ENCODE data around the gene KCNAB2.

KCNAB2 gene

DNA sequence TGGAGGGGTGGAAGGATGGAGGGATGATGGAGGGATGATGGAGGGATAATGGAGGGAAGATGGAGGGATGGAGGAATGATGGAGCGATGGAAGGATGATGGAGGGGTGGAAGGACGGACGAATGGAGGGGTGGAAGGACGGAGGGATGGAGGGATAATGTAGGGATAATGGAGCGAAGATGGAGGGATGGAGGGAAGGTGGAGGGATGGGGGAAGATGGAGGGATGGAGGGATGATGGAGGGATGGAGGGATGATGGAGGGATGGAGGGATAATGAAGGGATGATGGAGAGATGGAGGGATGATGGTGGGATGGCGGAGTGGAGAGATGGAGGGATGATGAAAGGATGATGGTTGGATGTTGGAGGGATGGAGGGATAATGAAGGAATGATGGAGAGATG lies 61.3 kb downstream of the KCNAB2 start:
- DNase-seq (ENCODE audit: low read depth in 2 of 2, low spot score in 1 of 2) = no peak

DNA sequence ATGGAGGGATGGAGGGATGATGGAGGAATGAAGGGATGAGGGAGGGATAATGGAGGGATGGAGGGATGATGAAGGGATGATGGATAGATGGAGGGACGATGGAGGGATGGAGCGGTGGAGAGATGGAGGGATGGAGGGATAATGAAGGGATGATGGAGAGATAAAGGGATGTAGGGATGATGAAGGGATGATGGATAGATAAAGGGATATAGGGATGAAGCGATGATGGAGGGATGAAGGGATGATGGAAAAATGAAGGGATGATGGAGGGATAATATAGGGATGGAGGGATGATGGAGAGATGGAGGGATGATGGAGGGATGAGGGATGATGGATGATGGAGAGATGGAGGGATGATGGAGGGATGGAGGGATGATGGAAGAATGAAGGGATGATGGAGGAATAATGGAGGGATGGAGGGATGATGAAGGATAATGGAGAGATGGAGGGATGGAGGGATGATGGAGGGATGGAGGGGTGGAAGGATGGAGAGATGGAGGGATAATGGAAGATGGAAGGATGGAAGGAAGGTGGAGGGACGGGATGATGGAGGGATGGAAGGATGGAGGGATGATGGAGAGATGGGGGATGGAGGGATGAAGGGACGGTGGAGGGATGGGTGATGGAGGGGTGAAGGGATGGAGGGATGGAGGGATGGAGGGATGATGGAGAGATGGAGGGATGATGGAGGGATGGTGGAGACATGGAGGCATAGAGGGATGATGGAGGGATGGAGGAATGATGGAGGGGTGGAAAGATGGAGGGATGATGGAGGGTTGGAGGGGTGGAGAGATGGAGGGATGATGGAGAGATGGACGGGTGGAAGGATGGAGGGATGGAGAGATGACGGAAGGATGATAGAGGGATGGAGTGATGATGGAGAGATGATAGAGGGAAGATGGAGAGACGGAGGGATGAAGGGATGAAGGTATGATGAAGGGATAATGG lies 62.0 kb downstream of the KCNAB2 start:
- no peak for DNase-seq (ENCODE audit: low read depth in 2 of 2, low spot score in 1 of 2)

DNA sequence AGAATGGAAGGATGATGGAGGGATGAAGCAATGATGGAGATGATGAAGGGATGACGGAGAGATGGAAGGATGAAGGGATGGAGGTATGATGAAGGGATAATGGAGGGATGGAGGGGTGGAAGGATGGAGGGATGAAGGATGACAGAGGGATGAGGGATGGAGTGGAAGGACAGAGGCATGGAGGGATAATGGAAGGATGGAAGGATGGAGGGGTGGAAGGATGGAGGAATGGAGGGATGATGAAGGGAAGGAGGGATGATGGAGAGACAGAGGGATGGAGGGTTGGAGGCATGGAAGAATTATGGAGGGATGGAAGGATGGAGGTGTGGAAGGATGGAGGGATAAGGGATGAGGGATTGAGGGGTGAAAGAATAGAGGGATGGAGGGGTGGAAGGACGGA lies 62.8 kb downstream of the KCNAB2 start:
- no peak for DNase-seq (ENCODE audit: low read depth in 2 of 2, low spot score in 1 of 2)

DNA sequence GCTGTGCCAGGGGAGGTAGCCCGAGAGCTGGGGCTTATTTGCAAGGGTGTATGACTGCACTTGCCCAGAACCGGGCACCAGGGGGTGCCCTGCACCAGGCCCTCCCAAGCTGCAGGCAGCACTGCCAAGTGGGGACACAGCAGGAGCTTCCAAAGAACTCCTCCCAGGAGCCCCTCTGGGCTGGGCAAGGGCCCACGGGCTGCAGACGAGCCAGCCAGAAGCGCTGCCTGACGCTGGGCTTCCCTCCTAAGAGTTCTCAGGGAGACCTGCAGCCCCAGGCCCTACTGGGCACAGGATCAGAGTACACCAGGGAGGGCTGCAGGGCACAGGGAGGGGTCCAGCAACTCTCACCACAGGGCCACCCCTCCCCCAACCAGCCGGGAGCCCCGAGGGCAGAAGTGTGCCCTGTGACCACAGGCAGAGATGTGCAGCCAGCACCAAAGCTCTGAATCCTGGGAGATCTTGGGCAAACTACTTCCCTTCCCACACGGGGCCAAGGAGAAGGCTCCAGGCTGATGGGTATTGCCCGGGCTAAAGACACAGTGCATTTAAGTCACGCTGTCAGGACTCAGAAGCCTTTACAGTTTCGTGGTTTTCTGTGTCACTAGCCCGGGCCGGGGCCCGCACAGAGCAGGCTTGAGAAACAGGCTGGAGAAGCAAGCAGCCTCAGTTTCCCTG lies 63.4 kb downstream of the KCNAB2 start:
- DNase-seq (ENCODE audit: low read depth in 2 of 2, low spot score in 1 of 2) = no peak

DNA sequence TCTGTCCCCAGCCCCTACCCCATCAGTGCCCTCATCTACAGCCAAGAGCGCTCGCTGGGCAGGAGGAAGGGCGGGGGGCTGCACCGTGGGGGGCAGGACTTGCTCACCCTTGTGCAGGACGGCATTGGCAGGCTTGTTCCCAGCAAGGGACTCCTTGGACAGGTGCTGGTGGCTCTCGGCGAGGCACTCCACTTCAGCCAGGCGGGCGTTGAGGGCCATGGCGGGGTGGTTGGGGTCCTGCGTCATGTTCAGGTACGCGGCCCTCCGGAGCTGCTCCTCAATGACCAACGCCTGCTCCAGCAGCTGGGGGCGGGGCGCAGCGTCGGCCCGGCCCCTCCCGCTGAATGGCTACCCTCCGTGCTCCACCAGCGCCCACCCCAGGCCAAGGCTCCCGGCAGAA lies 64.0 kb downstream of the KCNAB2 start:
- no peak for DNase-seq (ENCODE audit: low read depth in 2 of 2, low spot score in 1 of 2)

DNA sequence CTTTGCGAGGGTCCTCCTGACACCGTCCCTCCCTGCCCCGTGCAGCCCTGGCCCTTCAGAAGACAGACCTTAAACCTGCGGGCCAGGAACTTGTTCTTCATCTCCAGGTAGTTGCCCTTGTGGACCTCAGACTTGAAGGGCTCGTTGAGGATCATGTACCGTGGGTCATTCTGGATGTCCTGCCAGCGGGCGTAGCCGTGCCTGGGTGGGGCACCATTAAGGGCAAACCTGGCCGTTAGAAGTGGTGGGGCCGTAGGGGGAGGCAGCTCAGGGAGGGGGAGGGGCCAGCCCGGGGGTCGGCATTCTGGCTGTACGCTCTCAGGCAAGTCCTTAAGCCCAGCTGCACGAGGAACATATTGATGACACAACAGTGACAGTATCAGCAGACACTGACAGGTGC lies 64.6 kb downstream of the KCNAB2 start:
- DNase-seq (ENCODE audit: low read depth in 2 of 2, low spot score in 1 of 2) = no peak

DNA sequence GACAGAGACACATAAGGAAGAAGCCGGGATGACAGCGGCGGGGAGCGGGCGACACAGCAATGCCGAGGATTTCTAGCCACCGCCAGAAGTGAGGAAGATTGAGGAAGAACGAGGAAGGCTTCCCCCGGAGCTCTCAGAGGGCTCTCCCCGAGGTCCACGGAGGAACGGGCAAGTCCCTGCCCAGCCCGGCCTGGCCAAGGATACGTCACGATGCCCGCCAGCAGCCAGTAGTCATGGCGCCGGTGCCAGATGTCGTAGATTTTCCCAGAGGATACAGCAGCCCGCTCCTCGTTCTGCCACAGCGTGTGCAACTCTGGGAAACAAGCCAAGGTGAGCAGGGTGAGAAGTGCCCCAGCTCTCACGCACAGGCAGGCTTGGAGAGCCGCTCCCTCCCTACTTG lies 65.9 kb downstream of the KCNAB2 start:
- DNase-seq (ENCODE audit: low read depth in 2 of 2, low spot score in 1 of 2) = no peak

DNA sequence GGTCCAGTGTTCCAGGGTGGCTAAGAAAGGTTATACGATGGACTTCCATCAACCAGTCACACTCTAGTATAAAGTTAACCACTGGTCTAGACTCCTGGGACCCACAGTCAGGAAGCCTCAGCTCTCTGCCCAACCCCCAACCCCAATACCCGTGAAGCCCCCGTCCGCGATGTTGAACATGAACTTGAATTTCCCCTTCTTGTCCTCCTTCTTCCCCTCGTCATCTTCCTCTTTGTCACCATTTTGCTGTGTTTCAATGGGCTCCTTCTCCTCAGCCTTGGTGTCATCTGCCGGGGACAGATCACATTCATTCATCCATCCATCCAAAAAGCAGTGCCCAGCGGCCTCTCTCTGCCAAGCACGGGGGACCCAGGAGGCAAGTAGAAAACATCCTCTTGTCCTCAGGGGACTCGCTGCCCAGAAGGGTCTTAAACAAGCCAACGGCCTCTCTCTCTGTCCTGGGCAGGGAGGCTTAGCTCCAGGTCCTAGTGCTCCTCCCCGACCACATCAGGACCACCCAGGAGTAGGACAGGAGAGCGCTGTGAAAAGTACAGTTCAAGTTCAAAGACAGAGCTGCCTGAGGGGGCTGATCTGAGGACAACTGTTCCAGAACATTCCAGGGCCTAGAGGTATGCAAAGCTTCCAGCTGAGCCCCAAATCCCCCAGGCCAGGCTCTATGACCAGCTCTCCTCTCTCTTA lies 66.5 kb downstream of the KCNAB2 start:
- no peak for DNase-seq (ENCODE audit: low read depth in 2 of 2, low spot score in 1 of 2)

DNA sequence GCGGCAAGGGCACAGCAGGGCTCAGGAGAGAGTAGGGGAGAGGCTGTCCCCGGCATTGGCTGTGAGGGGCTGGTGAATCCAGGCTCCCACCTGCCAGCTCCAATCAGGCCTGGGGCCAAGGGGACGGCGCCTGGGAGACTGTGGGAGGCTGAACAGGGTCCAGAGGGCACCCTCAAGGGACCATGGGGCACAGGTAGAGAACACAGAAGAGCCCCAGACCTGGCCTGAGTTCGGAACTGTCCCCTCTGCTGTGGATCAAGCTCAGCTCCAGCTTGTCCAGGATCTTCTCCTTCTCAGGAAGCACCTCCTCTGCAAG lies 67.0 kb downstream of the KCNAB2 start:
- no peak for DNase-seq (ENCODE audit: low read depth in 2 of 2, low spot score in 1 of 2)

DNA sequence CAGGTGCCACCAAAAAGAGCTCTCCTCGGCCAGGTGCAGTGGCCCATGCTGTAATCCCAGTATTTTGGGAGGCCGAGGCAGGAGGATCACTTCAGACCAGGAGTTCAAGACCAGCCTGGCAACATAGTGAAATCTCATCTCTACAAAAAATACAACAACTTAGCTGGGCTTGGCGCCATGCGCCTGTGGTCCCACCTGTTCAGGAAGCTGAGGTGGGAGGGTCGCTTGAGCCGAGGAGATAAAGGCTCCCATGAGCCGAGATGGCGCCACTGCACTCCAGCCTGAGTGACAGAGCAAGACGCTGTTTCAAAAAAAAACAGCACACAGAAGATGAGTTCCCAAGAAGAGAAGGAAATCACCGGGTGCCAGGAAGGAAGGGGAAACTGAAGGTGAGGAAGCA lies 67.4 kb downstream of the KCNAB2 start:
- no peak for DNase-seq (ENCODE audit: low read depth in 2 of 2, low spot score in 1 of 2)

DNA sequence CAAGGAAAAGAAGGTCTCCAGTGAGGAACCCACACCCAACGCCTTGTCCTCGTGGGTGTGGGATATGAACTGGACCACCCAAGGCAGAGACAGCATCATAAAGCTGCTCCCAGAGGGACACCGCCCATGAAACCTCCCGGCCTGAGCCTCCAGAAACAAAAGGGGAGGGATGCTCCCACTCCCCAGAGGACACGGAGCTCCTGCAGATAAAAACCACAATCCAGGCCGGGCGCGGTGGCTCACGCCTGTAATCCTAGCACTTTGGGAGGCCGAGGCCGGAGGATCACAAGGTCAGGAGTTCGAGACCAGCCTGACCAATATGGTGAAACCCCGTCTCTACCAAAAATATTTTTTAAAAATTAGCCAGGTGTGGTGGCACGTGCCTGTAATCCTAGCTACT lies 68.1 kb downstream of the KCNAB2 start:
- DNase-seq (ENCODE audit: low read depth in 2 of 2, low spot score in 1 of 2) = no peak

DNA sequence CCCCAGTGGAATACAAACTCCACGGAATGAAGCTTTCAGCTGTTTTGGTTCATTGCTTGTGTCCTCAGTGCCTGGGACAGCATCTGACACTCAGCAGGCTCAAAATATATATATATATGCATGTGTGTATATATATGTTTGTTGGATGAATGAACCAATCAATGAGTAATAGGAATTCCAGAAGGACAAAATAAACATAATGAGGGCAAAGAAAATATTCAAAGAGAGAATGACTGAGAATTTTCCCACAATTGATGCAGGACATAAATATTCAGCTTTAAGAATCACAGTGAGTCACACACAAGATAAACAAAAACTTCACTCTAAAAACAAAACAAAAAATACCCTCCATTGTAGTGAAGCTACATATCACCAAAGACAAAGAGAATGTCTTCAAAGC lies 70.4 kb downstream of the KCNAB2 start:
- no peak for DNase-seq (ENCODE audit: low read depth in 2 of 2, low spot score in 1 of 2)

DNA sequence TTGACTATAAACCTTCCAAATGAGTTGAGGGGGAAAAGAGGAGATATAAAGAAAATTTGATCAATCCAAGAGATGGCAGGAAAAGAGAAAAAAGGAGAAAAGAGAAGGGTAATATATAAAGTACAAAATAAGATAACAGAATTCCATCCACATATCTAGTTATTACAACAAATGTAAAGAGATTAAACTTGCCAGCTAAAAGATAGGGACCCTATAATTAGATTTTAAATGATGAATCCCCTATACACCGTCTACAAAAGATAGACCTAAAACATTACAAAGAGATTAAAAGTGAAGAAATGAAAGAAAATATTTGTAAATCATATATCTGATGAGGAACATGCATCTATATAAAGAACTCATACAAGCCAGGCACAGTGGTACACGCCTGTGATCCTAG lies 71.4 kb downstream of the KCNAB2 start:
- no peak for DNase-seq (ENCODE audit: low read depth in 2 of 2, low spot score in 1 of 2)

DNA sequence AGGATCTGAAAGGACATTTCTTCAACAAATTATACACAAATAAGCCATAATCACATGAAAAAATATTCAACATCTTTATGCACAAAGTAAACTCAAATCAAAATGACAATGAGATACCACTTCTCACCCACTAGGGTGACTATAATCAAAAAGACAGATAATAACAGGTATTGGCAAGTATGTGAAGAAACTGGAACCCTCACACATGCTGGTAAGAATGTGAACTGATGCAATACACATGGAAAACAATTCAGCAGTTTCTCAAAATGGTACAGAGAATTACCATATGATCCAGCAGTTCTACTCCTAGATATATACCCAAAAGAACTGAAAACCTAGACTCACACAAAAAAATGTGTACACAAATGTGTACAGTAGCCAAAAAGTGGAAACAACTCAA lies 71.9 kb downstream of the KCNAB2 start:
- DNase-seq (ENCODE audit: low read depth in 2 of 2, low spot score in 1 of 2) = no peak

DNA sequence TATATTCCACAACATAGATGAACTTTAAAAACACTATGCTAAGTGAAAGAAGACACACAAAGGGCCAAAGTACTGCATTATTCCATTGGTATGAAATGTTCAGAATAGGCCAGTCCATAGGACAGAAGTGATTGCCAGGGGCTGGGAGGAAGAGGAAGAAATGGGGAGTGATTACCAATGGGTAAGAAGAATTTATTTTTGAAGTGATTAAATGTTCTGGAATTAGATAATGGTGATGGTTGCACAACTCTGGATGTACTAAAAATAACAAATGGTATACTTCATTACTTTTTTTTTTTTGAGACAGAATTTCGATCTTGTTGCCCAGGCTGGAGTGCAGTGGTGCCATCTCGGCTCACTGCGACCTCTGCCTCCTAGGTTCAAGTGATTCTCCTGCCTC lies 72.7 kb downstream of the KCNAB2 start:
- no peak for DNase-seq (ENCODE audit: low read depth in 2 of 2, low spot score in 1 of 2)

DNA sequence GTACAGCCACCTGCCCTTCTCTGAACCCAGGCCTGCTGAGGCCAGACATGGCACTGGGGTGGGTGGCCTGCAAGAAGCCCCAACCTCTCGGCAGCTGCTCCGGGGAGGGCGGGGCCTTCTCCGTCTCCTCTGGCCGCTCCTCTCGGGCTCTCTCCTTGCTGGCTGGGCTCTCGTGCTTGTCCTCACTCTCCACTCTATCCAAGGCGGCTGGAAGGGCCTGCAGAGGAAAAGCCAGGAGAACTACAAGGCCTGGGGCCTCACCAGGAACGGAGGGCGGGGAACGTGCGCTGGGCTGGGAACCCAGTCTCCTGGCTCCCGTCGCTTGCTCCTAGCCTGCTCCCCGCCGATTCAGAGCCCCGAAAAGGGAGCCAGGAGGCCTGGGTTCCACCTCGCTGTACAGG lies 75.3 kb downstream of the KCNAB2 start:
- no peak for DNase-seq (ENCODE audit: low read depth in 2 of 2, low spot score in 1 of 2)

DNA sequence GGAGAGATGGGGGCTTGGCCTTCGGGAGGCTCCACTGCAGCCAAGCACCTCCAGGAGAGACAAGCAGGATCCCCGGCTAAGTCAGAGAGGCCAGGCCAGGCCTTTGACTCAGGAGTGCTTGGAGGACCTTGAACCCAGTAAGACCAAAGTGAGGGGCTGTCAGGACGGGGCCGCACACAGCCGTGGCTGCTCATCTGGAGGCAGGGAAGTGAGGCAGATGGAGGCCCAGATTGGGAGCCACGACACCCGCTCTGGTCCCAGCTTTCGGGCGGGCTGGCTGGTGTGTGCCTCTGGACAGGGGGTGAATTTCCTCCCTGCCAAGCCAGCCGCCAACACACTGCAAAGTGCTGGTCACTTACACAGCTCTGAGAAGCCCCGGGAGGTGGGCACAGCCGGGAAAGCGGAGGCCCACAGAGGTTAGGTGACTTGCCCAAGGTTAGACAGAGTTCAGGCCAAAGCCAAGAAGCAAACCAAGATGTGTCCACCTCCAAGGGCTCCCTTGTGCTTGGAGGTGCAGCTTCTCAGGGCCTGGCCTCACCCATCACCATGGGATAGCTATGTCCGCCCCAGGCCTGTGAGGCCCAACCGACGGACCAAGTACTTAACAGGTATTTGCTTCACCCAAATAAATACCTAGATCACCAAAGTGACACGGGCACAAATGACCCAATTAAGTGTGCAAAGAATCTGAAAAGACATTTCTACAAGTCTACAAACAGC lies 76.1 kb downstream of the KCNAB2 start:
- DNase-seq (ENCODE audit: low read depth in 2 of 2, low spot score in 1 of 2) = no peak

DNA sequence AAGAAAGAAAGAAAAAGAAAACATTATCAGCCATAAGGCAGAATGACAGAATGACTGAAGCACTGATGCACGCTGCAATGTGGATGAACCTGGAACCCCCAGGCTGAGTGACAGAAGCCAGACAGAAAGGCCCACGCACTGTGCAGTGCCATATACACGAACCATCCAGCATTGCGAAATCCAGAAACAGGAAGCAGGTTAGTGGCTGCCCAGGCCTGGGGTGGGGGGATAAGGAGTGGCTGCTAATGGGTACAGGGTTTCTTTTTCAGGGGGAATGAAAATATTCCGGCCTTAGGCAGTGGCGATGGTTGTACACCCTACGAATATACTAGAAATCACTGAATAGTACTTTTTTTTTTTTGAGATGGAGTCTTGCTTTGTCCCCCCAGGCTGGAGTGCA lies 77.4 kb downstream of the KCNAB2 start:
- DNase-seq (ENCODE audit: low read depth in 2 of 2, low spot score in 1 of 2) = no peak

DNA sequence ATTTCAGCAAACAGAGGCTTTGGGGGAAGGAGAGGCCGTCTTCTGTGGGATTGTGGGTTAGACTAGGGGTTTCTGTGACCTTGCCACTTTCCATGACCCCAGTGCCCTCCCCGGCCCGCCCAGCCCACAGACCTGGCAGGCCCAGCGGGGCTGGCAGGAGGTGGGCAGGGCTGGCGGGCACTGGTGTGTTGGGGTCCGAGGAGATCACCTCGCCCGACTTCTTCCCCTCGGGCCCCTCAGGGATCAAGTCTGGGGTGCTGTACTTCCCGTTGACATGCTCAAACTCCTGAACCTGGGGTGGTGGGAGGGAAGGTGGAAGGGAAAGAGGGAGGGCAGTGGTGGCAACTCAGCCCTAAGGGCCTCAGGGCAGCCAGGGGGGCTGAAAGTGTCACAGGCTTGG lies 78.1 kb downstream of the KCNAB2 start:
- no peak for DNase-seq (ENCODE audit: low read depth in 2 of 2, low spot score in 1 of 2)

DNA sequence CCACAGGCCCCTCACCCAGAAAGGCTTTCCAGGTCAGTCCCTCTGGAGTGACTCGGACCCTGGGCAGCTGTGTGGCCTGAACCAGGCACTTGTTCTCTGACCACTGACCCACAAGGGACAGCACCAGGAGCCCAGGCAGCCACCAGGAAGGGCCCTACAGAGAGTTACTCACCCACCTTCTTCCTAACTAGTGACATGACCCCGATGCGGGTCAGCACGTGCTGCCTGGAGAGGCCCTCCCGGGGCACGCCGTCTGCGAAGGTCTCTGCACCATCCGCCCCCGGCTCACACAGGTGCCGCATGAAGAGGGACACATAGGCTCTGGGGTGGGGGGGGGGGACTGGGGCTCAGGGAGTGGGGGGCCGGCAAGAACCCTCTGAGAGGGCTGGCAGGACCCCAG lies 78.7 kb downstream of the KCNAB2 start:
- DNase-seq (ENCODE audit: low read depth in 2 of 2, low spot score in 1 of 2) = no peak

DNA sequence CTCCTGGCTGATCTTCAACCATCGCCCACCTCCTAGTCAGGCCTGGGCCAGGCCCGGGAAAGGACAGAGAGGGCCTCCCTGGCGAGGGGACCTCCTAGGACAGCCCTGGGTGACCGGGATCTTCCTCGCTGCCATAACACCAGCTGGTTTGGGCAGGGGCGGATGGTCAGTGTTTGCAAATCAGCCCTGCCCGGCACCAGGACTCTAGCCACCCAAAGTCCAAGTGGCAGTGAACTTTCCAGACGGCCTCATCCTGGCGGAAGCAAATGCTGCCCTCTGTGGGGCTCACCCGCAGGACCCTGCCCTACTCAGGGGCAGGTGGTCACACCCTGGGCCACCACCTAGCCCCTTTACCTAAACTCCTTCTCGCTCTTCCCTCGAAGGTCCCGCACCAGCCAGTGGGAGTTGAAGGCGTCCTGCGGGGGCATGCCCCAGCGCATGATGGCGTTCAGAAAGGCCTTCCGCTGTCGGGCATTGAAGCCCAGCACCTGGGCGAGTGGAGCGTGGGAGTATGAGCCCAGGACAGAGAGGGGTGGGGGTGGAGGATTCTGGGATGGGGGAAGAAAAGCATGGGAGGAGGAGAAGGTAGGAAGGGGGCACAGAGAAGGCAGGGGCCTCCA lies 79.2 kb downstream of the KCNAB2 start:
- DNase-seq (ENCODE audit: low read depth in 2 of 2, low spot score in 1 of 2) = no peak
